HG03457 (cell line): ENCODE data around the gene GAK.
"Not testable (repeated sequence)": the region's sequence is repeated elsewhere in the genome, so short reads cannot be mapped to it uniquely, and the experiment has no call there.

Experiments
- ATAC-seq: cut with Tn5 transposase; IDR thresholded peaks from one replicate; pipeline ENCODE4 v1.9.1; 2021; ENCODE audit warnings: moderate number of reproducible peaks; ENCODE audit not compliant: unreplicated experiment

GAK gene

GRCh38 chr4:931960-932712, at the start of gene GAK, which contains the start of gene TMEM175:
TSS of gene GAK (minus strand) at chr4:932316. CDS start at chr4:932187, 129 bp downstream.
TSS of gene TMEM175 (plus strand) at chr4:932460. CDS start at chr4:947740, 15,280 bp downstream.
- ATAC-seq = peak; percentile 72

DNA sequence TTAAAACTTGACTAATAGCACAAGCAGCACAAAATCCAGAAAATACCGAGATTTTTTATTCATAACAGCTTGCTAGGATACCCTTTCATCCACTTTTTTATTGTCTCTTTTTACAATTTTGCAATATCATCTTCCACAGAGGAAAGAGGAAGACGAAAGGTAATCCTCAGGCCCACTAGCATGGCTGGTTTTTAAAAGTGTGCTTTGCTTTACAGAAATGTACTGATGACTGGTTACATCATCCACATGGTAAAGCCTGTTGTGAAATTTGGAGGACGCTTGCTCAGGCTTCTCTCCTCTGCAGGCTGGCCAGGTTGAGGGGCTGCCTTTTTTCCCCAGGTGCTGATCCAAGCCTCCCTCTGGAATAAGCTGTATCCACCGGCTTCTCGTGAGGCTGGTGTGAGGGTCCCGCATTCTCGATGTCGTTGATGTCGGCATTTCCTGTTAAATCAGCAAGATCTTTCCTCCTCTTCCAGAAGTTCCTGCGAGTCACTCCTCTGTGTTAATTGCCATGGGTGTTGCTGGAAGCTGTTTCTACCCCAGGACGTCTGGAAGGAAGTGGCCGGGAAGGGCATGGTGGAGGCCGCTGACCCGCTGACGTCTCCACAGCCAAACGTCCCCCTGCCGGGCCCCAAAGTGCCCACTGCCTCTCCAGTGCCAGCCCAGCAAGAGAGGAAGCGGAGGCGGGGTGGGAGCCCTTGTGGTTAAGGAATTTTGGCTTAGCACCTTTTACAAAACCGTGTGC, 47.0 kb upstream of the GAK start:
- ATAC-seq = no peak

- not testable (repeated sequence) for ATAC-seq
Measured at GRCh38 chr4:976016-976415, 43.9 kb upstream of the GAK start.

DNA sequence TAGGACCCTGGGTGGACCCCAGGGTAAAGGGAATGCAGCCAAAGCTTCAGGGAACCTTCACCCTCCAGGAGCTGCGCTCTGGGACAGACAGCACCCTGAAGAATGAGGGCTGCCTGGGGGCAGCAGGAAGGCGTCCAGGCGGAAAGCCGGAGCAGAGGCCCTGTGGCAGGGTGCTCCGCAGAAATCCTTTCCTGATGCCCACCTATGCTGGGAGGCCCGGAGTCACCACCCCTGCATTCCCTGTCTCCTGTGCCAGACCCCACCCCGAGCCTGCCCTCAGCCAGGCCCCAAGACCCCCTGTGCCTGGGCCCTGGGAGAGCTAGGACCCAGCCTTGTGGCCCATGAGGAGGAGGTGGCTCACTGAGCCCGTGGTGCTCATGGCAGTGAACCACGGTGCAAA, 42.6 kb upstream of the GAK start:
- ATAC-seq = no peak

- ATAC-seq = peak; percentile 44
Measured at GRCh38 chr4:973431-974397, 41.6 kb upstream of the GAK start, which contains the start of gene DGKQ. TSS of gene DGKQ (minus strand) at chr4:973569. CDS start at chr4:973482, 87 bp downstream.

DNA sequence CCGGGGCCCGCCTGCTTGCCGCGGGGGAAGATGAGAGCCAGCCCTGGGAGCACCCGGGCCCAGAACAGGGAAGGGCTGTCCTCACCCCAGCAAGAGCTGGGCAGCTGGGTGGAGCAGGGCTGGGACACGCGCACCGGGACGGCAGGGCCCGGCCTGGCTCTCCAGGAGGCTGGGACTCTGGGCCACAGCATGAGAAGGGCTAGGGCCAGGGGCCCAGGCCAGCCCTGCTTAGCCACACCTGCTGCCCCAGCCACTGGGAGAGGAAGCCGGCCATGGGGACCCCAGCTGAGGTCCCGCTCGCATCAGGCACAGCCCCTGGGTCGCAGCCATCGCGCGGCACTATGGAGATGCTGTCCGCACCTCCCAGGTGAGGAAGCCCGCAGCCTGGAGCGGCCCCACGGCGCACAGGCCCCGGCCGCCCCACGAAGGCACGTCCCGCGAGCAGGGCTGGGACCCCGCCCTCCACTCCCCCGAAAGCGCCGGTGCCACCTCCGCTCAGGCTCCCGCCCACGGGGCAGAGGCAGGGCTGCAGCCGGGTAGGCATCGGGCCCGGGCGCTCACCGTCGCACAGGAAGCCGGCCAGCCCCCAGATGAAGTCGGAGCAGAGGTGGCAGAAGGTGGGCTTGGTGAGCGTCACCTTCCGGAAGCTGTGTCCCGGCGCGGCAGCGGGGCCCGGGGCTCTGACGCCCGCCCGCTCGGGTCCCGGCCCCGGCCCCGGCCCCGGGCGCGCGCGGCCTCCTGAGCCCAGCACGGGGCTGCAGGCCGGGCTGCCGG, 40.7 kb upstream of the GAK start:
- peak; percentile 19 for ATAC-seq

- ATAC-seq = no peak
Measured at GRCh38 chr4:971666-972500, 39.8 kb upstream of the GAK start.

- ATAC-seq = no peak
Measured at GRCh38 chr4:970854-971520, 38.9 kb upstream of the GAK start.

DNA sequence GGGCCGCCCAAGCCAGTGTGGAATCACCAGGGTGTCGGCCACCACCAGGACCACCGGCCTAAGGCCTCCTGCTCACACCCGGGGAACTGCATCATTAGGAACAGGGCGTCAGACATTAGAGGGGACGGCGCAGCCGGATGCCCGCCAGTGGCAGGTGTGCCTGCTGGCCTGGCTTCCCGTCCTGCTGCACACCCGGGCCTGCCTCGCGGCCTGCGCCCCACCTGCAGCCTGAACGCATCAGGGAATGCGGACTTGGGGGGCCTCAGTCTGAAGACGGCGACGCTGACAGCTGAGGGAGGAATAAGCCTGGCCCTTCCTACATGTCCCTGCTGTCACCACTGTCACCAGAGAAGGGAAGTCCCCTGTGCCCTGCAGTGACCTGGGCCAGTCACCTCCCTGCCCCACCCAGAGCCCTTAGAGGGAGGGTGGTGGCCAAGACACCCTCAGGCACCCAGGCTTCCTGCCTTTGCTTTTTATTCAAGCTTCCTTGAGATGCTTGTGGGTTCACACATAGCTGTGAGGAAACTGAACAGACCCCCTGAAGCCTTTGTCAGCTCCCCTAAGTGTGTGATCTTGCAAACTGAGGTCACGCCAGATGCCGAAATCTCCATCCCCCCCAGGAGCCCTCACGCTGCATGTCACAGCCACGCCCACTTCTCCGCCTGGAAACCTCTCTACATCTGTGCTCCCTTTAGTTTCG, 38.1 kb upstream of the GAK start:
- no peak for ATAC-seq

GRCh38 chr4:968621-969394, 36.7 kb upstream of the GAK start:
- no peak for ATAC-seq

DNA sequence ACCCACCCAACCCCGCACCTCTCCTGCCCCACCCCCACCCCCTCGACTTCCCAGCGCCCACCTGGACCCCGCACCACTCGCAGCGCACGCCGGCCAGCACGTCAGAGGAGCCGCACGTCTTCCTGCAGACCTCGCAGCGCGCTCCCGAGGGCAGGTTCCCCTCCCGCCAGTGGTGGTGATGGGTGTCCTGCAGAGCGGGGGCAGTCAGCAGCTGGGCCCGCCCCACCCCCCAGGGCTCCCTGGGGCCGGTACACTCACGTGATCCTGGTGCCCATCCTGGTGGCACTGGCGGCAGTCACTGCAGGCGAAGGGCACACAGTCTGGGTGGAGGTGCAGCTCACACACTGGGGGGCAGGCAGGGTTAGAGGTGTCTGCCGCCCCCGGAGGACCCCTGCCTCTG, 36.1 kb upstream of the GAK start:
- ATAC-seq = no peak

DNA sequence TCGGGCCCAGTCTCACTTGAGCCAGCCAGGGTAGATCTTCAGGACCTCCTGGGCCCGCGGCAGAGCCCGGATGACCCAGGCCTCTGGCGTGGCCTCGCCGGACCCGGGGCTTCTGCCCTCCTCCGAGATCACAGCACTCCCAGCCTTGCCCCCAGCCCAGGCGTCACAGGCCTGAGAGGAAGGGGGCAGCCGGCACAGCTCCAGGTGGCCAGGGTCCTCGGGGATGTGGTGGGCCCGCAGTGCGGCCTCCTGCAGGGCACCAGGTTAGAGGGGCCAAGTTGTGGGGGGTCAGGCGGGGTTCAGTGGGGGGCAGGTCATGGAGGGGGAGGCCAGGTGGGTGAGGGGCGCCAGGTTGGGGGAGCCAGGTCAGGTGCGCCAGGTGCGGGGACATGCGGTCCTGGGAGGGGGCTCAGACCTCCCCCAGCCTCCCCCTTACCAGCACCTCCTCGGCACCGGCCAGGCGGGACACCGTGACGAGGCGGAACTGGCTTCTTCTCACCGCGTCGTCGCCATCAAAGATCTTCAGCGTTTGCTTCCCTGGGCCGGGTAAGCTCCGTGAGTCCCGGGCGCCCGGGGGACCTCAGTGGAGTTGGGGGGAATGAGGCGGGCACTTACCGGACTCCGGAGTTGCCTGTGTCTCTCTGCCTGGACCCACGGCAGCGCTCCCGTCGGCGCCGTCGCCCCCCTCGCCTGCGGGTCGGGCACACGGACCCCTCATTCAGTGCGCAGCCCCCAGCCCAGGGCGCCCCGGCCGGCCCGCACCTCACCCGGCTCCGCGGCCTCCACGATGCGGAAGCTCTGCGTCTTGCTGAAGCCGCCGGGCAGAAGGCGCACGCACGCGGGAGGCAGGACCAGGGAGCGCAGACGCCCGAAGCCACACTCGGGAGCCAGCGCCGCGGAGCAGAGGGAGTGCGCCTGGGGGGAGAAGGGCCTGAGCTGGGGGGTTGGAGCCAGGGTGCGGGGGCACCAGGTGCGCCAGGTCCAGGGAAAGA, 35.3 kb upstream of the GAK start:
- ATAC-seq = no peak

DNA sequence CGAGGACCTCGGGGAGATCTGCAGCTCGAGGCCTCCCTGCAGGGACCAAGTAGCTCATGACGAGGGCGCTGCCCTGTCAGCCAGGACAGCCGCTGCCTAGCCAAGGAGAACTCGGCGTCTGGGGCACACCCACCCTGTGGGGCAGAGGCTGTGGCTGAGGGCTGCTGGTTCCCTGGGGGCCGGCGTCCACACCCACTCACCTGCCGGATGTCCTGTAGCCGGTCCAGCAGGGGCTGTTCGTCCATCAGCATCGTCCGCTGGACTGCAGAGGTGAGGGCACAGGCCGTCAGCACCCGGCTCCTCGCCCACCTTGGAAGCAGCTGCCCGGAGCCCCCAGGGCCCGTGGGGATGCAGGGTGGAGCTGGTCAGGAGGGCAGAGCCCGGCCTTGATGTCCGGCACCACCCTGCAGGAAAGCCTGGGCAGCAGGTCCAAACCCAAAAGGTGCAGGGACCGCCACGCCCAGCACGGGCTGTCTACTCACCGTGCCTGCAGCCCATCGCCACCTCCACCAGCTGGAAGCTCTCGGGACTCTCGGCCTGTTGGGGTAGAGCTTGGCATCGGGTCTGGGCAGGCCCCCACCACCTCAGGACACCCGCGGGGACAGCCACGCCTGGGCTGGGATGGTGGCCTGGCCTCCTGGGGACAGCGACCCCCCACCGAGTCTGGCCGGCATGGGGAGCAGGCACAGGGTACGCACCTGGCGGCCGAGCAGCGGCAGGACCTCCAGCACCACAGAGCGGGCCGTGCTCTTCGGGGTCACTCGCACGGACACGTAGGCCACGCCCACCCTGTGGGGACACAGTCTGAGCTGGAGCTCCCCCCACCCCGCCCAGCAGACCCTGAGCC, 34.4 kb upstream of the GAK start:
- no peak for ATAC-seq

- no peak for ATAC-seq
Measured at GRCh38 chr4:965766-966134, 33.6 kb upstream of the GAK start.

DNA sequence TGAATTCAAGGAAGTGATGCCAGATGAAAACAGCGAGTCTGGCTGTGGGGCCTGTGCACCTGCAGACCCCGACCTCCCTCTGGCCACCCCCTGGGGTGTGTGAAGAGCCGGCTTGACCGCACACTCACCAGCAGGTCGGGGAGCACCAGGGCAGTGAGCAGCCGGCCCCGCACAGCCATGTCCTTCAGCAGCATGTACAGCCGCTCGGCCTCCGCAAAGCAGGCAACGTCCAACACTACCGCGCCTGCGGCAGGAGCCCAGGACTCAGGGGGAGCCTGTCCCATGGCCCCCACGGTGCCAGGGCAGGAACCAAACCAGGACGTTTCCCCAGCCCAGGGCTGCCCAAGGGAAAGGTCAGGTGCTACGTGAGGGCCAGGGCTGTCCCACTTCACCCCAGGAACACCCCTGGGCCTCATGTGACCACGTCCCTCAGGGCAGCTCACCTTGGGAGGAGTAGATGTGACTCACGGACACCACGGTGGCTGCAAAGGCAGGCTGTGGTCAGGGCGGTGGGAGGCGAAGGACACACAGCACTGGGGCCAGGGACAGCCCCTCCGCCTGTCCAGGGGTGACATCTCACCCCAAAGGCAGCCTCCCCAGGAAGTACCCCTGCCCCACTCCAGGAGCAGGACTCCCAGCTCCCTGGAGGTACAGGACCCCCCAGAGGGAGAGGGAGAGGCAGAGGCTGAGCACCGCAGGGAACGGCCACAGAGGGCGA, 33.1 kb upstream of the GAK start:
- no peak for ATAC-seq
